Astrocyte (in vitro differentiated cells and primary cell): ENCODE measurements around the gene SDF2L1.
"Not testable (repeated sequence)": the region's sequence is repeated elsewhere in the genome, so short reads cannot be mapped to it uniquely, and the experiment has no call there.

Source experiments
- CTCF ChIP-seq: IDR thresholded peaks from 2 replicates; pipeline ENCODE4 v1.5.1; 2011; ENCODE audit warnings: low read depth, mild to moderate bottlenecking, inconsistent platforms, low read length, moderate library complexity; ENCODE audit not compliant: insufficient read depth
- EZH2 ChIP-seq: IDR thresholded peaks from 2 replicates; pipeline ENCODE4 v1.6.1; 2012; ENCODE audit warnings: mild to moderate bottlenecking, low read length, inconsistent platforms; ENCODE audit not compliant: insufficient read depth

DNA sequence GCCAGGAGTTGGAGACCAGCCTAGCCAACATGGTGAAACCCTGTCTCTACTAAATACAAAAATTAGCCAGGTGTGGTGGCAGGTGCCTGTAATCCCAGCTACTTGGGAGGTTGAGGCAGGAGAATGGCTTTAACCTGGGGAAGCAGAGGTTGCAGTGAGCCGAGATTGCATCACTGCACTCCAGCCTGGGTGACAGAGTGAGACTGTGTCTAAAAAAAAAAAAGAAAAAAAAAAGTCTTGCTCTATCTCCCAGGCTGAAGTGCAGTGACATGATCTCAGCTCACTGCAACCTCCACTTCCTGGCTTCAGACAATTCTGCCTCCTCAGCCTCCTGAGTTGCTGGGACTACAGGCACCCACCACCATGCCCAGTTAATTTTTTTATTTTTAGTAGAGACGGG, 4.7 kb upstream of the SDF2L1 start:
- TF ChIP-seq CTCF, EZH2: not testable (repeated sequence)
